K562 (cell line): Measurements from ENCODE around the gene RAP2C. TPM values are rescaled to one million over a fixed set of nuclear protein-coding genes. Genes with fewer than 3 reads are reported as not detected.

Experiments
- MAFG ChIP-seq: fragments of 450-650 bp; conservative IDR thresholded peaks from 2 replicates; pipeline ENCODE4 v1.6.1; 2016; ENCODE audit warnings: missing genetic modification characterization, missing compliant biosample characterization
- NFE2L1 ChIP-seq: fragments of 450-650 bp; IDR thresholded peaks from 2 replicates; pipeline ENCODE4 v1.6.1; 2016; ENCODE audit warnings: missing genetic modification characterization, low read depth, mild to moderate bottlenecking, missing compliant biosample characterization, moderate library complexity, borderline replicate concordance
- SREBF1 ChIP-seq: fragments of 150-350 bp; IDR thresholded peaks from 2 replicates; pipeline ENCODE4 v1.6.1; 2014; ENCODE audit warnings: antibody characterized with exemption, low read depth, low read length, borderline replicate concordance
- polyA plus RNA-seq, 8 experiments: library from polyadenylated mRNA; depleted of rRNA in 4 of 8; stranded (reverse) in 5 of 8; unstranded in 3 of 8; fragments of >200 nt; fragmentation: Nextera tagmentation in 2 of 8; fragmentation: Illumina TruSeq in 1 of 8; extraction: Ambion mirVana in 2 of 8; extraction: Trizol in 1 of 8; gene quantifications; 2 replicates each; pipeline versions ENCODE4 v1.2.1 to v1.2.3, GENCODE V29; 2011 to 2014; ENCODE audit warnings: inconsistent platforms in 1 of 8, missing spikeins in 1 of 8
- total RNA-seq, 7 experiments: library from RNA; depleted of rRNA in 6 of 7; stranded (reverse); fragments of >200 nt in 6 of 7; fragmentation: Illumina TruSeq in 2 of 7; extraction: Trizol in 2 of 7; gene quantifications; 2 replicates each; pipeline versions ENCODE4 v1.2.1 to v1.2.3, GENCODE V29; 2011 to 2021; ENCODE audit warnings: low replicate concordance in 1 of 7
- TF ChIP-seq, protein P1 (sequence below), 2 experiments: fragments of 450-650 bp in 1 of 2; sonication (generic) in 1 of 2; formaldehyde crosslinking in 1 of 2; IDR thresholded peaks; 2 replicates each; pipeline versions ENCODE4 v1.7.1 to v1.9.0; 2016 to 2022; ENCODE audit warnings: inconsistent platforms in 1 of 2, mild to moderate bottlenecking in 1 of 2, missing genetic modification reagents in 1 of 2
- TF ChIP-seq, protein P2 (sequence below): sonication (generic); formaldehyde crosslinking; IDR thresholded peaks from 2 replicates; pipeline ENCODE4 v1.8.1; 2022; ENCODE audit warnings: missing genetic modification reagents
- TF ChIP-seq, protein P3 (sequence below): fragments of 250-450 bp; sonication (Bioruptor Pico); IDR thresholded peaks from 2 replicates; pipeline ENCODE4 v1.5.1; 2021; ENCODE audit warnings: mild to moderate bottlenecking
- TF ChIP-seq, protein P4 (sequence below): fragments of 450-650 bp; formaldehyde crosslinking; IDR thresholded peaks from 2 replicates; pipeline ENCODE4 v1.4.0; 2020; ENCODE audit warnings: mild to moderate bottlenecking, moderate library complexity

RAP2C gene
- total and polyA plus RNA-seq, 9 of the 15 experiments (the other 6 are each of a cell fraction or from before 2014, with no cell fraction given): 7.8 to 28.6 (median 18.6) TPM

- TF ChIP-seq, protein P1, sequence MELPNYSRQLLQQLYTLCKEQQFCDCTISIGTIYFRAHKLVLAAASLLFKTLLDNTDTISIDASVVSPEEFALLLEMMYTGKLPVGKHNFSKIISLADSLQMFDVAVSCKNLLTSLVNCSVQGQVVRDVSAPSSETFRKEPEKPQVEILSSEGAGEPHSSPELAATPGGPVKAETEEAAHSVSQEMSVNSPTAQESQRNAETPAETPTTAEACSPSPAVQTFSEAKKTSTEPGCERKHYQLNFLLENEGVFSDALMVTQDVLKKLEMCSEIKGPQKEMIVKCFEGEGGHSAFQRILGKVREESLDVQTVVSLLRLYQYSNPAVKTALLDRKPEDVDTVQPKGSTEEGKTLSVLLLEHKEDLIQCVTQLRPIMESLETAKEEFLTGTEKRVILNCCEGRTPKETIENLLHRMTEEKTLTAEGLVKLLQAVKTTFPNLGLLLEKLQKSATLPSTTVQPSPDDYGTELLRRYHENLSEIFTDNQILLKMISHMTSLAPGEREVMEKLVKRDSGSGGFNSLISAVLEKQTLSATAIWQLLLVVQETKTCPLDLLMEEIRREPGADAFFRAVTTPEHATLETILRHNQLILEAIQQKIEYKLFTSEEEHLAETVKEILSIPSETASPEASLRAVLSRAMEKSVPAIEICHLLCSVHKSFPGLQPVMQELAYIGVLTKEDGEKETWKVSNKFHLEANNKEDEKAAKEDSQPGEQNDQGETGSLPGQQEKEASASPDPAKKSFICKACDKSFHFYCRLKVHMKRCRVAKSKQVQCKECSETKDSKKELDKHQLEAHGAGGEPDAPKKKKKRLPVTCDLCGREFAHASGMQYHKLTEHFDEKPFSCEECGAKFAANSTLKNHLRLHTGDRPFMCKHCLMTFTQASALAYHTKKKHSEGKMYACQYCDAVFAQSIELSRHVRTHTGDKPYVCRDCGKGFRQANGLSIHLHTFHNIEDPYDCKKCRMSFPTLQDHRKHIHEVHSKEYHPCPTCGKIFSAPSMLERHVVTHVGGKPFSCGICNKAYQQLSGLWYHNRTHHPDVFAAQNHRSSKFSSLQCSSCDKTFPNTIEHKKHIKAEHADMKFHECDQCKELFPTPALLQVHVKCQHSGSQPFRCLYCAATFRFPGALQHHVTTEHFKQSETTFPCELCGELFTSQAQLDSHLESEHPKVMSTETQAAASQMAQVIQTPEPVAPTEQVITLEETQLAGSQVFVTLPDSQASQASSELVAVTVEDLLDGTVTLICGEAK (IDR thresholded peaks at IDR 0.05): no peak
- TF ChIP-seq, protein P1 (CRISPR knock-in tag; IDR thresholded peaks at IDR 0.05): no peak
- TF ChIP-seq NFE2L1 (tag) (peak; percentile 18; the same call in 1 of the 2 replicates), SREBF1 (no peak), MAFG (tag) (peak; percentile 75)
- TF ChIP-seq, protein P2, sequence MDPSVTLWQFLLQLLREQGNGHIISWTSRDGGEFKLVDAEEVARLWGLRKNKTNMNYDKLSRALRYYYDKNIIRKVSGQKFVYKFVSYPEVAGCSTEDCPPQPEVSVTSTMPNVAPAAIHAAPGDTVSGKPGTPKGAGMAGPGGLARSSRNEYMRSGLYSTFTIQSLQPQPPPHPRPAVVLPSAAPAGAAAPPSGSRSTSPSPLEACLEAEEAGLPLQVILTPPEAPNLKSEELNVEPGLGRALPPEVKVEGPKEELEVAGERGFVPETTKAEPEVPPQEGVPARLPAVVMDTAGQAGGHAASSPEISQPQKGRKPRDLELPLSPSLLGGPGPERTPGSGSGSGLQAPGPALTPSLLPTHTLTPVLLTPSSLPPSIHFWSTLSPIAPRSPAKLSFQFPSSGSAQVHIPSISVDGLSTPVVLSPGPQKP (CRISPR knock-in tag): no peak
- TF ChIP-seq, protein P3, sequence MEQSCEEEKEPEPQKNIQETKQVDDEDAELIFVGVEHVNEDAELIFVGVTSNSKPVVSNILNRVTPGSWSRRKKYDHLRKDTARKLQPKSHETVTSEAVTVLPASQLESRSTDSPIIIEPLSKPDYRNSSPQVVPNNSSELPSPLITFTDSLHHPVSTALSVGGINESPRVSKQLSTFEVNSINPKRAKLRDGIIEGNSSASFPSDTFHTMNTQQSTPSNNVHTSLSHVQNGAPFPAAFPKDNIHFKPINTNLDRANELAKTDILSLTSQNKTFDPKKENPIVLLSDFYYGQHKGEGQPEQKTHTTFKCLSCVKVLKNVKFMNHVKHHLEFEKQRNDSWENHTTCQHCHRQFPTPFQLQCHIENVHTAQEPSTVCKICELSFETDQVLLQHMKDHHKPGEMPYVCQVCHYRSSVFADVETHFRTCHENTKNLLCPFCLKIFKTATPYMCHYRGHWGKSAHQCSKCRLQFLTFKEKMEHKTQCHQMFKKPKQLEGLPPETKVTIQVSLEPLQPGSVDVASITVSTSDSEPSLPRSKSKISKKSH (CRISPR knock-in tag): no peak
- TF ChIP-seq, protein P4, sequence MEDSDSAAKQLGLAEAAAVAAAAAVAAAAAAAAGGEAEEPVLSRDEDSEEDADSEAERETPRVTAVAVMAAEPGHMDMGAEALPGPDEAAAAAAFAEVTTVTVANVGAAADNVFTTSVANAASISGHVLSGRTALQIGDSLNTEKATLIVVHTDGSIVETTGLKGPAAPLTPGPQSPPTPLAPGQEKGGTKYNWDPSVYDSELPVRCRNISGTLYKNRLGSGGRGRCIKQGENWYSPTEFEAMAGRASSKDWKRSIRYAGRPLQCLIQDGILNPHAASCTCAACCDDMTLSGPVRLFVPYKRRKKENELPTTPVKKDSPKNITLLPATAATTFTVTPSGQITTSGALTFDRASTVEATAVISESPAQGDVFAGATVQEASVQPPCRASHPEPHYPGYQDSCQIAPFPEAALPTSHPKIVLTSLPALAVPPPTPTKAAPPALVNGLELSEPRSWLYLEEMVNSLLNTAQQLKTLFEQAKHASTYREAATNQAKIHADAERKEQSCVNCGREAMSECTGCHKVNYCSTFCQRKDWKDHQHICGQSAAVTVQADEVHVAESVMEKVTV (CRISPR knock-in tag): no peak
- TF ChIP-seq, all 486 proteins: peak for 7
Observed at GRCh38 chrX:132171478-132171877, 47.8 kb downstream of the RAP2C start (continued).
